ENCODE results near the gene HCAR1. TPM values are rescaled to one million over a fixed set of nuclear protein-coding genes. Genes with fewer than 3 reads are reported as not detected.
A peak's percentile ranks its signal among the peaks of the same experiment; 100 is the strongest.
"Not testable (repeated sequence)": the region's sequence is repeated elsewhere in the genome, so short reads cannot be mapped to it uniquely, and the experiment has no call there.

The HCAR1 gene
- total RNA-seq, 1 experiment from 2014 or later = not detected

GRCh38 chr12:122752464-122753318 lies 22.0 kb upstream of the HCAR1 start, which contains the start of gene DENR:
TSS of gene DENR (plus strand) at chr12:122752824. CDS start at chr12:122753702, 878 bp downstream.
- BruUV-seq (replicated peaks) = no TSS peak
- H3K4me1 Mint-ChIP-seq (ENCODE audit: insufficient read depth, unreplicated experiment) = peaks cover 34% of the 10 kb centered on the region
- no peaks in the 10 kb centered on the region for H3K9me3 Mint-ChIP-seq (ENCODE audit: unreplicated experiment)
- CTCF ChIA-PET = interaction anchor here (0.5 to 4.6 kb wide), 24 partner anchors 15 to 433 kb away, joined by 3 to 73 read pairs (median 3); no protein-coding TSS in a partner anchor
- POLR2A ChIA-PET = interaction anchor here (0.7 to 3.2 kb wide), 17 partner anchors 9 to 252 kb away, joined by 3 to 41 read pairs (median 3); partner anchors contain the start of gene ZCCHC8
- peak within 1 kb of the TSS; percentile 91 for H3K4me3 Mint-ChIP-seq (ENCODE audit: unreplicated experiment)
- peak; percentile 98 for DNase-seq (ENCODE audit: unreplicated experiment)
- H3K36me3 Mint-ChIP-seq (ENCODE audit: insufficient read depth, unreplicated experiment) = peaks cover 43% of the 10 kb centered on the region
- H3K27me3 Mint-ChIP-seq (ENCODE audit: insufficient read depth, unreplicated experiment) = no peaks in the 10 kb centered on the region
- H3K27ac Mint-ChIP-seq (ENCODE audit: low read depth, unreplicated experiment) = peak within 1 kb of the TSS; percentile 96
- TF ChIP-seq CTCF (IDR thresholded peaks at IDR 0.05; ENCODE audit: unreplicated experiment) = peak; percentile 86
- intact Hi-C loops (cut with micrococcal nuclease) = loop anchor here (1.0 to 10.0 kb wide), 4 partner anchors 74 to 228 kb away; partner anchors contain the start of genes KNTC1 and RSRC2

- Mint-ChIP-seq H3K36me3 (ENCODE audit: insufficient read depth, unreplicated experiment) (peaks cover 26% of the 10 kb centered on the region), H3K4me1 (ENCODE audit: insufficient read depth, unreplicated experiment) (peaks cover 19% of the 10 kb centered on the region), H3K4me3 (ENCODE audit: unreplicated experiment) (peak overlapping the region; percentile 91)
- H3K27ac Mint-ChIP-seq (ENCODE audit: low read depth, unreplicated experiment); POLR2A ChIA-PET; H3K27me3 Mint-ChIP-seq (ENCODE audit: insufficient read depth, unreplicated experiment); H3K9me3 Mint-ChIP-seq (ENCODE audit: unreplicated experiment); CTCF ChIA-PET; BruUV-seq (replicated peaks); DNase-seq (ENCODE audit: unreplicated experiment): not testable (repeated sequence)
- intact Hi-C loops (cut with micrococcal nuclease) = loop anchor here (5.0 to 10.0 kb wide), 2 partner anchors 201 to 226 kb away; partner anchors contain the start of genes KNTC1 and RSRC2
These were observed 20.3 kb upstream of the HCAR1 start for GRCh38 chr12:122750781-122751515.

- POLR2A ChIA-PET = no interaction called here
- CTCF ChIA-PET = interaction anchor here (0.6 to 1.2 kb wide), 3 partner anchors 11 to 797 kb away, joined by 3 to 6 read pairs (median 3); no protein-coding TSS in a partner anchor
- intact Hi-C loops (cut with micrococcal nuclease) = loop anchor here (5.0 to 10.0 kb wide), 2 partner anchors 203 to 225 kb away; partner anchors contain the start of genes KNTC1 and RSRC2
These were observed 19.1 kb upstream of the HCAR1 start for GRCh38 chr12:122749569-122750332.

More at GRCh38 chr12:122749569-122750332, 19.1 kb upstream of the HCAR1 start:
- H3K4me1 Mint-ChIP-seq (ENCODE audit: insufficient read depth, unreplicated experiment) = peaks cover 11% of the 10 kb centered on the region
- no peak overlapping the region for H3K27ac Mint-ChIP-seq (ENCODE audit: low read depth, unreplicated experiment)
- no peaks in the 10 kb centered on the region for H3K9me3 Mint-ChIP-seq (ENCODE audit: unreplicated experiment)
- TF ChIP-seq CTCF (IDR thresholded peaks at IDR 0.05; ENCODE audit: unreplicated experiment) = no peak
- no peak overlapping the region for H3K4me3 Mint-ChIP-seq (ENCODE audit: unreplicated experiment)
- no peaks in the 10 kb centered on the region for H3K27me3 Mint-ChIP-seq (ENCODE audit: insufficient read depth, unreplicated experiment)
- no peak for DNase-seq (ENCODE audit: unreplicated experiment)
- no TSS peak for BruUV-seq (replicated peaks)
- peaks cover 14% of the 10 kb centered on the region for H3K36me3 Mint-ChIP-seq (ENCODE audit: insufficient read depth, unreplicated experiment)

Measured in MCF 10A (cell line).